OCI-LY3 (cell line): Measurements from ENCODE around the gene RNF111.

ENCODE experiments used
- H2AFZ ChIP-seq: fragments of 200-600, 300-600 bp; shearing (Covaris generic); 2 replicates; pipeline ENCODE4 v1.6.0; 2014; ENCODE audit warnings: antibody characterized with exemption, low read depth, low read length
- H3K27ac ChIP-seq: fragments of 200-600, 300-600 bp; sonication (generic); 2 replicates; pipeline ENCODE4 v1.5.1; 2014; ENCODE audit warnings: mild to moderate bottlenecking, low read length, moderate library complexity, mixed read lengths
- H3K27me3 ChIP-seq: fragments of 200-600, 300-600 bp; sonication (generic); 2 replicates; pipeline ENCODE4 v1.6.1; 2014; ENCODE audit warnings: low read depth, low read length, mixed read lengths
- H3K36me3 ChIP-seq: fragments of 200-600, 300-600 bp; sonication (generic); replicated peaks from 2 replicates; pipeline ENCODE3; 2014; ENCODE audit warnings: low read depth, low read length, mixed read lengths
- H3K4me1 ChIP-seq: fragments of 300-600, 200-600 bp; sonication (generic); 2 replicates; pipeline ENCODE4 v1.6.1; 2014; ENCODE audit warnings: low read length, mixed read lengths
- H3K4me2 ChIP-seq: fragments of 200-600, 300-600 bp; sonication (generic); 2 replicates; pipeline ENCODE4 v1.6.1; 2014; ENCODE audit warnings: low read length, mixed read lengths
- H3K4me3 ChIP-seq: fragments of 300-600, 200-600 bp; sonication (generic); 2 replicates; pipeline ENCODE4 v1.5.1; 2014; ENCODE audit warnings: antibody characterized with exemption, mild to moderate bottlenecking, low read length, moderate library complexity
- H3K79me2 ChIP-seq: fragments of 300-600, 200-600 bp; shearing (Covaris generic); 2 replicates; pipeline ENCODE4 v1.6.1; 2014; ENCODE audit warnings: mild to moderate bottlenecking, low read length, mixed read lengths
- H3K9ac ChIP-seq: fragments of 300-600, 200-600 bp; shearing (Covaris generic); 2 replicates; pipeline ENCODE4 v1.6.0; 2014; ENCODE audit warnings: mild to moderate bottlenecking, low read length, moderate library complexity
- H3K9me3 ChIP-seq: fragments of 200-600, 300-600 bp; shearing (Covaris generic); 2 replicates; pipeline ENCODE4 v1.6.1; 2014; ENCODE audit warnings: low read length, mixed read lengths; ENCODE audit not compliant: insufficient read depth
- H4K20me1 ChIP-seq: fragments of 200-600, 300-600 bp; sonication (generic); 2 replicates; pipeline ENCODE4 v1.6.1; 2016; ENCODE audit warnings: low read length, mixed read lengths; ENCODE audit not compliant: insufficient read depth
- EZH2phosphoT487 ChIP-seq: fragments of 200-600 bp; shearing (Covaris generic); IDR thresholded peaks from 2 replicates; pipeline ENCODE4 v1.6.1; 2018; ENCODE audit warnings: antibody characterized with exemption, mixed run types, low read depth
- TF ChIP-seq, protein P1 (sequence below): fragments of 200-600, 300-600 bp; sonication (generic); IDR thresholded peaks from 2 replicates; pipeline ENCODE4 v1.5.1; 2014; ENCODE audit warnings: antibody characterized with exemption, low read length, low read depth

RNF111 gene

GRCh38 chr15:59008086-59008485 lies 20.6 kb downstream of the RNF111 start:
- peaks cover under 1% of the 10 kb centered on the region for H3K4me1 ChIP-seq

GRCh38 chr15:59011262-59011952 lies 23.9 kb downstream of the RNF111 start:
- Histone ChIP-seq H3K79me2 (peaks cover 91% of the 10 kb centered on the region), H3K4me3 (no peak overlapping the region), H3K4me2 (no peak overlapping the region)

More at GRCh38 chr15:59008086-59008485, 20.6 kb downstream of the RNF111 start:
- Histone ChIP-seq H3K9ac (no peak overlapping the region), H3K27me3 (no peaks in the 10 kb centered on the region), H4K20me1 (peaks cover 73% of the 10 kb centered on the region), H3K4me2 (no peak overlapping the region), H3K36me3 (peaks cover 28% of the 10 kb centered on the region), H2AFZ (no peak overlapping the region), H3K27ac (no peak overlapping the region), H3K4me3 (no peak overlapping the region), H3K79me2 (peaks cover 97% of the 10 kb centered on the region), H3K9me3 (no peaks in the 10 kb centered on the region)
- no peak for TF ChIP-seq EZH2phosphoT487
- TF ChIP-seq, protein P1, sequence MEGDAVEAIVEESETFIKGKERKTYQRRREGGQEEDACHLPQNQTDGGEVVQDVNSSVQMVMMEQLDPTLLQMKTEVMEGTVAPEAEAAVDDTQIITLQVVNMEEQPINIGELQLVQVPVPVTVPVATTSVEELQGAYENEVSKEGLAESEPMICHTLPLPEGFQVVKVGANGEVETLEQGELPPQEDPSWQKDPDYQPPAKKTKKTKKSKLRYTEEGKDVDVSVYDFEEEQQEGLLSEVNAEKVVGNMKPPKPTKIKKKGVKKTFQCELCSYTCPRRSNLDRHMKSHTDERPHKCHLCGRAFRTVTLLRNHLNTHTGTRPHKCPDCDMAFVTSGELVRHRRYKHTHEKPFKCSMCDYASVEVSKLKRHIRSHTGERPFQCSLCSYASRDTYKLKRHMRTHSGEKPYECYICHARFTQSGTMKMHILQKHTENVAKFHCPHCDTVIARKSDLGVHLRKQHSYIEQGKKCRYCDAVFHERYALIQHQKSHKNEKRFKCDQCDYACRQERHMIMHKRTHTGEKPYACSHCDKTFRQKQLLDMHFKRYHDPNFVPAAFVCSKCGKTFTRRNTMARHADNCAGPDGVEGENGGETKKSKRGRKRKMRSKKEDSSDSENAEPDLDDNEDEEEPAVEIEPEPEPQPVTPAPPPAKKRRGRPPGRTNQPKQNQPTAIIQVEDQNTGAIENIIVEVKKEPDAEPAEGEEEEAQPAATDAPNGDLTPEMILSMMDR, result no peak

DNA sequence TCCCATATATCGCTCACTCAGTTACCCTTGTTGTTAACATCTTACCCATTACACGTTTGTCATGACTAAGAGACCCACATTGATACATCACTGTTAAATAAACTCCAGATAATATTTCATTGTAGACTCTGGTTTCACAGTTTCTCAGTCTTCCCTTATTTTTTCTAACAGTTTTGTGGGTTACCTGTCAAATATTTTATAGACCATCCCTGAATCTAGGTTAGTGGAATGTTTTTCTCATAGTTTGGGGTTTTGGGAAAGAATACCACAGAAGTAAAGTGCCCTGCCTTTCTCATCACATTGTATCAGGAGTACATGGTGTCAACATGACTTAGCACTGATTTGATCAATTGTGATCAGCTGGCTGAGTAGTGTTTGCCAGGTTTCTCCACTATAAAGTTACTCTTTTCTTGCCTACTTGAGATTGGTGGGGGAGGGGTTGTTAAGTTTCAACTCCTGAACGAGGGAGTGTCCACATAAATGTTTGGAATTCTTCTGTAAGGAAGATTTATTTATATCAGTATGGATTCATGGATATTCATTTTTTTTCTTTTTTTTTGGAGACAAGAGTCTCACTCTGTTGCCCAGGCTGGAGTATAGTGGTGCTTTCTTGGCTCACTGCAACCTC lies 25.9 kb downstream of the RNF111 start:
- TF ChIP-seq, protein P1, result no peak
- no peak for TF ChIP-seq EZH2phosphoT487
- H4K20me1 ChIP-seq, result peaks cover 49% of the 10 kb centered on the region
- H3K9me3 ChIP-seq, result no peaks in the 10 kb centered on the region
- no peak overlapping the region for H2AFZ ChIP-seq
- no peaks in the 10 kb centered on the region for H3K36me3 ChIP-seq
- H3K79me2 ChIP-seq, result peaks cover 89% of the 10 kb centered on the region
- H3K27ac ChIP-seq, result no peak overlapping the region
- H3K4me1 ChIP-seq, result no peaks in the 10 kb centered on the region
- H3K4me2 ChIP-seq, result no peak overlapping the region
- H3K27me3 ChIP-seq, result no peaks in the 10 kb centered on the region
- no peak overlapping the region for H3K9ac ChIP-seq
- no peak overlapping the region for H3K4me3 ChIP-seq

More at GRCh38 chr15:59011262-59011952, 23.9 kb downstream of the RNF111 start:
- H4K20me1 ChIP-seq, result peaks cover 61% of the 10 kb centered on the region
- no peaks in the 10 kb centered on the region for H3K4me1 ChIP-seq
- no peak overlapping the region for H3K27ac ChIP-seq
- no peaks in the 10 kb centered on the region for H3K9me3 ChIP-seq
- peaks cover 7% of the 10 kb centered on the region for H3K36me3 ChIP-seq
- H2AFZ ChIP-seq, result no peak overlapping the region
- TF ChIP-seq, protein P1, result no peak
- no peak for TF ChIP-seq EZH2phosphoT487
- no peaks in the 10 kb centered on the region for H3K27me3 ChIP-seq
- no peak overlapping the region for H3K9ac ChIP-seq

DNA sequence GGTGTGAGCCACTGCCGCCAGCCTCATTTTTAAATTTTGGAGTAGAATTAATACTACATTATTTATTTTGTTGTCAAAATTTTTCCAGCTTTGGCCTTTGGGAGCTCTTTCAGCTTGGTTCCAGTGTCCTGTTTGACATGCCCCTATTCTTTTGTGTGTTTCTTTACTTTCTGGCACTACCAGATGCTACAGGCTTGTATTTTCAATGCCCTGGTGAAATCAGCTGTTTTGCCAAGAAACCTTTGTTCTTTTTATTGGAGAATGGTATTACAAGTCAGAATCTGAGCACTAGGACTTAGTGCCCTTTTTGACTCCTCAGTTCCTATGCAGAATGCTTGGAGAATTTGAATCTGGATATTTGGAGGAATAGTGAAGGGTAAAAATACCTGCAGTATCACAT lies 26.6 kb downstream of the RNF111 start:
- Histone ChIP-seq H3K4me3 (no peak overlapping the region), H3K9ac (no peak overlapping the region), H3K27me3 (no peaks in the 10 kb centered on the region), H3K4me2 (no peak overlapping the region), H3K79me2 (peaks cover 82% of the 10 kb centered on the region), H3K27ac (no peak overlapping the region), H3K4me1 (no peaks in the 10 kb centered on the region), H3K9me3 (no peaks in the 10 kb centered on the region), H4K20me1 (peaks cover 46% of the 10 kb centered on the region), H2AFZ (no peak overlapping the region), H3K36me3 (no peaks in the 10 kb centered on the region)
- TF ChIP-seq EZH2phosphoT487, result no peak
- TF ChIP-seq, protein P1, result no peak
